Measurements from ENCODE around the gene FBXL17. TPM values are rescaled to one million over a fixed set of nuclear protein-coding genes. Genes with fewer than 3 reads are reported as not detected.

The FBXL17 gene
- total RNA-seq, 1 experiment from 2014 or later: 8.8 TPM

DNA sequence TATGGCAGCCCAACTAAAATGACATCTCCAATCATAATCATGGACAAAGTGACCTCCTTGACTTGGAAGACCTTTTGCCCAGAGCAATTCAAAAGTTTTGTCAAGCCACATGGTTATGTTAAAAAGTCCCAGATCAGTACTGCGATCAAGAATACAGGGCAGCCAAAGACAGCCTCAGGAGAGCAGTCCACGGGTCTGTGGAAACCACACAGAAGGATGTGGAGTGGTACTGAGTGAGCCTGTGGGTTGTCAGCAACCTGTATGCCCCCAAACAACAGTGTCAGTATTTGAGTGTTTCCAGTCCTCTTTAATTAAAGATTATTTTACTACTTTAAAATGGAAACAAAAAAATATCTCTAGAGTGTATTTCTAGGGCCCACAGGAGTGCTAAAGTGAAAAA is 365.8 kb downstream of the FBXL17 start:
- DNase-seq (no peak), ATAC-seq (no peak)
- no peak overlapping the region for H3K4me2 ChIP-seq (ENCODE audit: low read length)
- no peak overlapping the region for H3K9ac ChIP-seq (ENCODE audit: low read length)
- no peaks in the 10 kb centered on the region for H3K9me3 ChIP-seq (ENCODE audit: low read length)
- no peak for TF ChIP-seq EZH2 (IDR thresholded peaks at IDR 0.05; ENCODE audit: low read length, unreplicated experiment)
- TF ChIP-seq, protein P1, sequence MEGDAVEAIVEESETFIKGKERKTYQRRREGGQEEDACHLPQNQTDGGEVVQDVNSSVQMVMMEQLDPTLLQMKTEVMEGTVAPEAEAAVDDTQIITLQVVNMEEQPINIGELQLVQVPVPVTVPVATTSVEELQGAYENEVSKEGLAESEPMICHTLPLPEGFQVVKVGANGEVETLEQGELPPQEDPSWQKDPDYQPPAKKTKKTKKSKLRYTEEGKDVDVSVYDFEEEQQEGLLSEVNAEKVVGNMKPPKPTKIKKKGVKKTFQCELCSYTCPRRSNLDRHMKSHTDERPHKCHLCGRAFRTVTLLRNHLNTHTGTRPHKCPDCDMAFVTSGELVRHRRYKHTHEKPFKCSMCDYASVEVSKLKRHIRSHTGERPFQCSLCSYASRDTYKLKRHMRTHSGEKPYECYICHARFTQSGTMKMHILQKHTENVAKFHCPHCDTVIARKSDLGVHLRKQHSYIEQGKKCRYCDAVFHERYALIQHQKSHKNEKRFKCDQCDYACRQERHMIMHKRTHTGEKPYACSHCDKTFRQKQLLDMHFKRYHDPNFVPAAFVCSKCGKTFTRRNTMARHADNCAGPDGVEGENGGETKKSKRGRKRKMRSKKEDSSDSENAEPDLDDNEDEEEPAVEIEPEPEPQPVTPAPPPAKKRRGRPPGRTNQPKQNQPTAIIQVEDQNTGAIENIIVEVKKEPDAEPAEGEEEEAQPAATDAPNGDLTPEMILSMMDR (conservative IDR thresholded peaks at IDR 0.05; ENCODE audit: low read depth, low read length): no peak
- TF ChIP-seq EZH2phosphoT487 (IDR thresholded peaks at IDR 0.05; ENCODE audit: borderline replicate concordance, low read length): no peak
- H3K36me3 ChIP-seq (ENCODE audit: low read depth, low read length): no peaks in the 10 kb centered on the region
- no TSS peak for BruUV-seq (replicated peaks)
- H3F3A ChIP-seq (ENCODE audit: low read length, unreplicated experiment): no peaks in the 10 kb centered on the region
- no peaks in the 10 kb centered on the region for H3K9me2 ChIP-seq (replicated peaks; ENCODE audit: low read length)
- intact Hi-C loops (cut with micrococcal nuclease): no loop called here
- H3K4me3 ChIP-seq (ENCODE audit: low read length): no peak overlapping the region
- POLR2A ChIA-PET (ENCODE audit: unreplicated experiment): no interaction called here
- H3K27ac ChIP-seq (ENCODE audit: low read length): no peak overlapping the region
- H4K20me1 ChIP-seq (ENCODE audit: low read length): no peaks in the 10 kb centered on the region
- H3K27me3 ChIP-seq (ENCODE audit: low read length): no peaks in the 10 kb centered on the region
- H3K79me2 ChIP-seq (ENCODE audit: low read length): no peaks in the 10 kb centered on the region
- no peaks in the 10 kb centered on the region for H3K4me1 ChIP-seq (ENCODE audit: insufficient read depth, low read length)
- CTCF ChIA-PET: no interaction called here
- no peak overlapping the region for H2AFZ ChIP-seq (ENCODE audit: low read length)

DNA sequence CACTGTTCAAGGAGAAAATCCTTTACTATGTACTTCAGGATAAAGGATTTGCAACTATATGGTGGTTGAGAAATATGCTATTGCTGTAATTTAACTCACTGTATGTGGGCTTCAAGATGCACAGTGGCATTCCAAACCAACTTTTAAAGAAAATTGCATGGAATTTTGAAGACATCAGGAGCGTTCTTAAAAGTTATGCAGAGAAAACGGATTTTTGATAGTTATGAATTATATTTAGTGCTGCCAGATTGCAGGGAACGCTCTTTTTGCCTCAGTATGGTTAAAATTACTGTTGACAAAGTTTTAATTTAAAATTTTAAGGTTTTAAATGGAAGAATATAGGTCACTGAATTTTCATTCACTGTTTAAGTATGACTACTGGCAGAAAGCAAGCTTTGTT is 375.1 kb downstream of the FBXL17 start:
- Histone ChIP-seq H2AFZ (ENCODE audit: low read length) (no peak overlapping the region), H4K20me1 (ENCODE audit: low read length) (no peaks in the 10 kb centered on the region), H3K27me3 (ENCODE audit: low read length) (no peaks in the 10 kb centered on the region), H3K27ac (ENCODE audit: low read length) (no peak overlapping the region), H3K4me3 (ENCODE audit: low read length) (no peak overlapping the region), H3K9me2 (replicated peaks; ENCODE audit: low read length) (no peaks in the 10 kb centered on the region), H3K4me1 (ENCODE audit: insufficient read depth, low read length) (no peaks in the 10 kb centered on the region), H3K9me3 (ENCODE audit: low read length) (no peaks in the 10 kb centered on the region), H3K36me3 (ENCODE audit: low read depth, low read length) (no peaks in the 10 kb centered on the region), H3K4me2 (ENCODE audit: low read length) (no peak overlapping the region), H3K79me2 (ENCODE audit: low read length) (no peaks in the 10 kb centered on the region), H3F3A (ENCODE audit: low read length, unreplicated experiment) (no peaks in the 10 kb centered on the region), H3K9ac (ENCODE audit: low read length) (no peak overlapping the region)
- no peak for ATAC-seq
- ChIA-PET CTCF (no interaction called here), POLR2A (ENCODE audit: unreplicated experiment) (no interaction called here)
- no peak for DNase-seq
- BruUV-seq (replicated peaks): no TSS peak
- intact Hi-C loops (cut with micrococcal nuclease): no loop called here
- TF ChIP-seq, protein P1 (conservative IDR thresholded peaks at IDR 0.05; ENCODE audit: low read depth, low read length): no peak
- TF ChIP-seq EZH2 (IDR thresholded peaks at IDR 0.05; ENCODE audit: low read length, unreplicated experiment) (no peak), EZH2phosphoT487 (IDR thresholded peaks at IDR 0.05; ENCODE audit: borderline replicate concordance, low read length) (no peak)

DNA sequence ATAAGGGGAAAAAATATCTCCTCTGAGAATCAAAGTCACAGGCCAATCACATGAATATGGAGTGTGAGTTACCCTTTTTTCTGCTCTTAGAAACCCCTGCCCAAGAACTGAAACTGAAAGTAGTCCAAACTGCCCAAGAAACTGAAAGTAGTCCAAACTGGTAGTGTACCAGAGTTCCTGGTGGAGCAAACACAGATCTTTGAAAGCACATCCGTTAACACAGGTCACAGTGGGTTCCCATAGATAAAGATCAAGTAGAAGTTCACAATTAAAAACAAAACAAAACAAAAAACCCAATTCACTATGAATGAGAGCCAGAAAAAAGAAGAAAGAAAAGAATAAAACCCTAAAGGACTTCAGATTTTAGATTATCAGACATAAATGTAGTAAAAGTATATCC is 378.7 kb downstream of the FBXL17 start:
- H3K4me1 ChIP-seq (ENCODE audit: insufficient read depth, low read length): no peaks in the 10 kb centered on the region
- H3K27ac ChIP-seq (ENCODE audit: low read length): no peak overlapping the region
- intact Hi-C loops (cut with micrococcal nuclease): no loop called here
- ChIA-PET POLR2A (ENCODE audit: unreplicated experiment) (no interaction called here), CTCF (no interaction called here)
- no peak overlapping the region for H2AFZ ChIP-seq (ENCODE audit: low read length)
- no peaks in the 10 kb centered on the region for H3K36me3 ChIP-seq (ENCODE audit: low read depth, low read length)
- TF ChIP-seq, protein P1 (conservative IDR thresholded peaks at IDR 0.05; ENCODE audit: low read depth, low read length): no peak
- TF ChIP-seq EZH2 (IDR thresholded peaks at IDR 0.05; ENCODE audit: low read length, unreplicated experiment) (no peak), EZH2phosphoT487 (IDR thresholded peaks at IDR 0.05; ENCODE audit: borderline replicate concordance, low read length) (no peak)
- H3K9ac ChIP-seq (ENCODE audit: low read length): no peak overlapping the region
- H3K9me3 ChIP-seq (ENCODE audit: low read length): no peaks in the 10 kb centered on the region
- H3K4me3 ChIP-seq (ENCODE audit: low read length): no peak overlapping the region
- ATAC-seq (no peak), DNase-seq (no peak)
- H3K79me2 ChIP-seq (ENCODE audit: low read length): no peaks in the 10 kb centered on the region
- H3F3A ChIP-seq (ENCODE audit: low read length, unreplicated experiment): no peaks in the 10 kb centered on the region
- no peaks in the 10 kb centered on the region for H3K9me2 ChIP-seq (replicated peaks; ENCODE audit: low read length)
- peak overlapping the region; percentile 13 for H3K4me2 ChIP-seq (ENCODE audit: low read length)
- no peaks in the 10 kb centered on the region for H4K20me1 ChIP-seq (ENCODE audit: low read length)
- no peaks in the 10 kb centered on the region for H3K27me3 ChIP-seq (ENCODE audit: low read length)
- BruUV-seq (replicated peaks): no TSS peak
